A549 treated with dexamethasone at 1 μM for 4 hours (cell line): ENCODE data around the gene ARL5C. TPM values are rescaled to one million over a fixed set of nuclear protein-coding genes. Genes with fewer than 3 reads are reported as not detected.

ENCODE experiments used
- total RNA-seq: library from RNA; stranded (reverse); fragments of 200-300 nt; extraction: Qiagen RNA extraction; gene quantifications from 5 replicates; pipeline ENCODE4 v1.2.3, GENCODE V29; 2022

ARL5C gene, protein sequence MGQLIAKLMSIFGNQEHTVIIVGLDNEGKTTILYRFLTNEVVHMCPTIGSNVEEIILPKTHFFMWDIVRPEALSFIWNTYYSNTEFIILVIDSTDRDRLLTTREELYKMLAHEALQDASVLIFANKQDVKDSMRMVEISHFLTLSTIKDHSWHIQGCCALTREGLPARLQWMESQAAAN
- total RNA-seq, result not detected in 5 replicates

DNA sequence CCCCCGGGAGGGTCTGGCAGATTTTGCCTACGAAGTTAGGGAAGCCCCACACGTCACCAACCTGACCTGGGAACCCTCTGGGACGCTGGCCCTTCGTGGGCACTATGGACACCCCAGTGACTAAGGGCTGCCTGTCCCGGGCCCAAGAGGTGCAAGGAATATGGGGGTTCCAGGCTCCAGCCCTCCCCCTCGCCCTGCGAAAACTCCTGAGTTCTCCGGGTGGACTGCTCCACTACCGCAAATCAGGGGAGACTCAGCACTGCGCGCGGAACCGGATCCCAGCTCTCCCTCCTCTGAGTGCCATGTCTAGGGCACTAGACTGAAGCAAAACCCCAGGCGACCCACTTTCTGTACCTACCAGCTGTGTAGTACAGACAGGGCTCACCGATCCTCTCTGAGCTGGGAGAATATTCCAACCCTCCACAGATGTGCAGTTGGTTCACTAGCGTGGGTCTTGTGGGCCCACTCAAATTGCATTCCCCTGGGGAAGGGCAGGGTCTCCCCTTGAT, at the start of gene ARL5C:
Gene ARL5C, minus strand, starts transcription at position 321 of the 509 bp plus-strand sequence. CDS start 401 bp downstream, outside the sequence.

DNA sequence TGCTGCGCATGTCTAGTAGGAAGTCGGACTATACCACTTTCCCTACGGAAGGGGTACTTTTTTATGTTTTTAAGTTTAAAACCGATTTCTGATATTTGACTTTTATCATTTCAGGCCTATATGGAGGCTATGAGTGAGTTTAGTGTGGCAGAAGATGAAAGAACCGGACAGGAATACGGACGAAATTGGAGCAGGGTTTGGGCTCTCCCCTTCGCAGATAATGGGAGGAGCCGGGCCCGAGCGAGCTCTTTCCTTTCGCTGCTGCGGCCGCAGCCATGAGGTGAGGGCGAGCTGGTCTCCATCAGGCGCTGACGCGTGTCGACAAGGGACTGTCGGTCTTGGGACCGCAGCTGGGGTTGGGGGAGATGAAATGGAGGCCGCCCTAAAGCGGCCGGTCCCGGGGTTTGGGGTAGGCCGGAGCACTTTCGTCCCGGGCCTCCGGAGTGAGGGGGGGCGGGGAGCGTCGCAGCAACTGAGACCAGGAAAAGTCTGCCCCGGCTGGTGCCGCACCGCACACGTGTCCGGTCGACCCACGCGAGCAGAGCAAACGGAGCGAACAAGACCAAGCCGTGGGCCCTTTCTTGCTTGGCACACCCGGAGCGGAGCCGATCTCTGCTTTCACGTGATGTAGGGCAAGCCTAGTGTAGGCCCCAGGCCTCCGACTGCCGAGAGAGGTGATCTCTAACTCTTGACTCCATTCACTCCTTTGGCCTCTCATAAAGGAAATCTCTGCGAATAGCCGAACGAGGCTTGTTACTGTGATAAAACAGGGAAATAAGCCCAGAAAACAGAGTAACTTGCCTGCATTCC, 34.3 kb upstream of the ARL5C start, which contains the start of gene RPL19:
Gene RPL19, plus strand, starts transcription at position 214 of the 810 bp plus-strand sequence. Its CDS starts 62 bp downstream, at position 276.

GRCh38 chr17:39197380-39198185, 31.6 kb upstream of the ARL5C start, which contains the start of gene CACNB1:
CACNB1 (minus strand) TSS chr17:39197669; CDS start chr17:39197495, 174 bp downstream.

DNA sequence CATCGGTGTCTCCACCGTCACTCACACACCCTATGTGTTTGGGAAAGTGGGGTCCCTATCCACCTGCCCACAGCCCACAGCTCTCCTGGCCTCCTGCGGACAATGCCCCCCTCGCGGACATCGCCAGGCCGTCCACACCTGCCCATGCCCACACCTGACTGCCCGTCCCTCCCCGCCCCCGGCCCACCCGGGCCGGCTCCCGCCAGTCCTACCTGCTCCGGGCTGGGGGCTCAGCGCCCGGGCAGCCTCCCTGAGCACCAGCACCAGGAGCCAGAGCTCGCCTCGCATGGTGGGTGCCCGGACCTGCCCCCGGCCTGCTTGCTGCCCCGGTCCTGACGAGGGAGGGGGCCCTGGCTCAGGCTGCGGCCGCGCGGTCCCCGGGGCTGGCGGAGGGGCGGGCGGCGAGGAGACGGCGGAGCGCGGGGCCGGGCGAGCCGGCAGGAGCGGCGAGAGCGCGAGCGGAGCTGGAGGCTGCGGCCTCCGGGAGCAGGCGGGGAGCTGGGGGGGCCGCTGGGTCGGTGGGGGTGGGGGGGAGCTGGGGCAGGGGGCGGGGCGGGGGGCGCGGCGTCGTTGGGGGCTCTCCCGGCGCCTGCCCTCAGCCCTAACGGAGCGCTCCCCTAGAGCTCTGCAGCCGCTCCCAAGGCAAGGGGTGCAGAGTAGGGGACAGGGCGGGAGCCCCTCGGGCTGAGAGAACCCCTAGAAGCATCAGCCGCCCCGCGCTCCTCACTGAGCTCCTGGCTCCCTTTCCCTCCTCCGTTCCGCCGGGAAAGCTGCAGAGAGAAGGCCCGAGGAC, 14.6 kb downstream of the ARL5C start, which contains the start of gene PLXDC1:
Gene PLXDC1, minus strand, starts transcription at position 488 of the 793 bp plus-strand sequence. Its CDS starts 200 bp downstream, at position 288.

Other genes with a start within 250 kb of the ARL5C start
- gene FBXO47, start 198.8 kb downstream of the ARL5C start, total RNA-seq, result not detected in 5 replicates
- 0.07 to 0.32 TPM (median 0.18 TPM) in 5 replicates for gene PLXDC1, start 14.5 kb downstream of the ARL5C start, total RNA-seq
- gene CACNB1, start 31.5 kb upstream of the ARL5C start, total RNA-seq, result 4.1 to 7.1 TPM (median 6.2 TPM) in 5 replicates
- 3,906 to 4,297 TPM (median 4,013 TPM) in 5 replicates for gene RPL19, start 34.1 kb upstream of the ARL5C start, total RNA-seq
- 4.0 to 7.1 TPM (median 6.9 TPM) in 5 replicates for gene STAC2, start 59.8 kb upstream of the ARL5C start, total RNA-seq
- gene FBXL20, start 235.5 kb upstream of the ARL5C start, total RNA-seq, result 6.4 to 10.0 TPM (median 8.0 TPM) in 5 replicates